Stimulated activated CD4-positive, alpha-beta T cell treated with anti-CD3 and anti-CD28 coated beads, Interleukin-2, amount 100 ng/mL, for 4 hours (primary cell): ENCODE data around the gene GLIPR1L2.

Experiments used
- DNase-seq: peaks from one replicate; pipeline ENCODE4 v3.0.0-alpha.2; 2020; ENCODE audit warnings: low read depth

GLIPR1L2 gene

GRCh38 chr12:75478116-75478794, 87.4 kb downstream of the GLIPR1L2 start:
- DNase-seq, result no peak

GRCh38 chr12:75479963-75480461, 89.1 kb downstream of the GLIPR1L2 start:
- DNase-seq, result no peak

- peak; percentile 56 for DNase-seq
Observed at GRCh38 chr12:75480469-75480949, 89.6 kb downstream of the GLIPR1L2 start, which contains the start of gene GLIPR1. TSS of gene GLIPR1 (plus strand) at chr12:75480755. CDS start at chr12:75480881, 126 bp downstream.

GRCh38 chr12:75481013-75481705, 90.3 kb downstream of the GLIPR1L2 start:
- DNase-seq, result no peak

- DNase-seq, result no peak
Observed at GRCh38 chr12:75481774-75482173, 90.9 kb downstream of the GLIPR1L2 start.
